ENCODE results near the gene SLC18A2. TPM values are rescaled to one million over a fixed set of nuclear protein-coding genes. Genes with fewer than 3 reads are reported as not detected.

The SLC18A2 gene
- 2.8 TPM for total RNA-seq

- peaks cover 5% of the 10 kb centered on the region for H3K4me1 ChIP-seq (ENCODE audit: insufficient read depth, low read length)
- H3K9me3 ChIP-seq (ENCODE audit: low read depth, low read length) = no peaks in the 10 kb centered on the region
- peak within 1 kb of the TSS; percentile 13 for H3K4me3 ChIP-seq (ENCODE audit: low read length)
- peaks cover 31% of the 10 kb centered on the region for H3K27me3 ChIP-seq (ENCODE audit: insufficient read depth, low read length)
Measured at GRCh38 chr10:117240621-117241529, at the start of gene SLC18A2. Gene SLC18A2, plus strand, starts transcription at chr10:117241114. Its CDS starts 580 bp downstream, at chr10:117241694.

GRCh38 chr10:117197189-117197588 lies 43.7 kb upstream of the SLC18A2 start, which contains the start of gene KCNK18:
Gene KCNK18, plus strand, starts transcription at chr10:117197489. Its CDS starts 0 bp downstream, at chr10:117197489.
- Histone ChIP-seq H3K4me3 (ENCODE audit: low read length) (no peak within 1 kb of the TSS), H3K4me1 (ENCODE audit: insufficient read depth, low read length) (no peaks in the 10 kb centered on the region), H3K9me3 (ENCODE audit: low read depth, low read length) (no peaks in the 10 kb centered on the region), H3K27me3 (ENCODE audit: insufficient read depth, low read length) (no peaks in the 10 kb centered on the region)

- no peaks in the 10 kb centered on the region for H3K4me1 ChIP-seq (ENCODE audit: insufficient read depth, low read length)
- H3K4me3 ChIP-seq (ENCODE audit: low read length) = no peak overlapping the region
- no peaks in the 10 kb centered on the region for H3K27me3 ChIP-seq (ENCODE audit: insufficient read depth, low read length)
- no peaks in the 10 kb centered on the region for H3K9me3 ChIP-seq (ENCODE audit: low read depth, low read length)
Measured at GRCh38 chr10:117198088-117198487, 42.8 kb upstream of the SLC18A2 start.

- no peaks in the 10 kb centered on the region for H3K9me3 ChIP-seq (ENCODE audit: low read depth, low read length)
- H3K27me3 ChIP-seq (ENCODE audit: insufficient read depth, low read length) = no peaks in the 10 kb centered on the region
- no peak overlapping the region for H3K4me3 ChIP-seq (ENCODE audit: low read length)
- peaks cover 5% of the 10 kb centered on the region for H3K4me1 ChIP-seq (ENCODE audit: insufficient read depth, low read length)
Measured at GRCh38 chr10:117201826-117202225, 39.1 kb upstream of the SLC18A2 start.

- no peaks in the 10 kb centered on the region for H3K9me3 ChIP-seq (ENCODE audit: low read depth, low read length)
Measured at GRCh38 chr10:117204316-117204715, 36.6 kb upstream of the SLC18A2 start.

GRCh38 chr10:117212176-117212575 lies 28.7 kb upstream of the SLC18A2 start:
- no peak overlapping the region for H3K4me3 ChIP-seq (ENCODE audit: low read length)
- no peaks in the 10 kb centered on the region for H3K9me3 ChIP-seq (ENCODE audit: low read depth, low read length)
- peaks cover 6% of the 10 kb centered on the region for H3K27me3 ChIP-seq (ENCODE audit: insufficient read depth, low read length)
- H3K4me1 ChIP-seq (ENCODE audit: insufficient read depth, low read length) = peaks cover 12% of the 10 kb centered on the region

More at GRCh38 chr10:117204316-117204715, 36.6 kb upstream of the SLC18A2 start:
- H3K27me3 ChIP-seq (ENCODE audit: insufficient read depth, low read length) = no peaks in the 10 kb centered on the region
- peaks cover 5% of the 10 kb centered on the region for H3K4me1 ChIP-seq (ENCODE audit: insufficient read depth, low read length)
- no peak overlapping the region for H3K4me3 ChIP-seq (ENCODE audit: low read length)

- H3K27me3 ChIP-seq (ENCODE audit: insufficient read depth, low read length) = peaks cover 8% of the 10 kb centered on the region
Measured at GRCh38 chr10:117214401-117214800, 26.5 kb upstream of the SLC18A2 start.

GRCh38 chr10:117215079-117215478 lies 25.8 kb upstream of the SLC18A2 start:
- no peak overlapping the region for H3K4me3 ChIP-seq (ENCODE audit: low read length)
- H3K27me3 ChIP-seq (ENCODE audit: insufficient read depth, low read length) = peaks cover 8% of the 10 kb centered on the region
- H3K4me1 ChIP-seq (ENCODE audit: insufficient read depth, low read length) = peaks cover 17% of the 10 kb centered on the region
- no peaks in the 10 kb centered on the region for H3K9me3 ChIP-seq (ENCODE audit: low read depth, low read length)

More at GRCh38 chr10:117214401-117214800, 26.5 kb upstream of the SLC18A2 start:
- no peaks in the 10 kb centered on the region for H3K9me3 ChIP-seq (ENCODE audit: low read depth, low read length)
- no peak overlapping the region for H3K4me3 ChIP-seq (ENCODE audit: low read length)
- peaks cover 17% of the 10 kb centered on the region for H3K4me1 ChIP-seq (ENCODE audit: insufficient read depth, low read length)

- Histone ChIP-seq H3K4me3 (ENCODE audit: low read length) (no peak overlapping the region), H3K9me3 (ENCODE audit: low read depth, low read length) (no peaks in the 10 kb centered on the region), H3K4me1 (ENCODE audit: insufficient read depth, low read length) (peaks cover 17% of the 10 kb centered on the region), H3K27me3 (ENCODE audit: insufficient read depth, low read length) (peaks cover 8% of the 10 kb centered on the region)
Measured at GRCh38 chr10:117216028-117216427, 24.9 kb upstream of the SLC18A2 start.

GRCh38 chr10:117216611-117217195 lies 24.2 kb upstream of the SLC18A2 start:
- Histone ChIP-seq H3K9me3 (ENCODE audit: low read depth, low read length) (no peaks in the 10 kb centered on the region), H3K4me3 (ENCODE audit: low read length) (peak overlapping the region; percentile 40), H3K27me3 (ENCODE audit: insufficient read depth, low read length) (peaks cover 8% of the 10 kb centered on the region), H3K4me1 (ENCODE audit: insufficient read depth, low read length) (peaks cover 17% of the 10 kb centered on the region)

GRCh38 chr10:117217196-117217761 lies 23.6 kb upstream of the SLC18A2 start:
- H3K4me1 ChIP-seq (ENCODE audit: insufficient read depth, low read length) = peaks cover 17% of the 10 kb centered on the region
- H3K4me3 ChIP-seq (ENCODE audit: low read length) = peak overlapping the region; percentile 40
- no peaks in the 10 kb centered on the region for H3K9me3 ChIP-seq (ENCODE audit: low read depth, low read length)
- peaks cover 8% of the 10 kb centered on the region for H3K27me3 ChIP-seq (ENCODE audit: insufficient read depth, low read length)

GRCh38 chr10:117218654-117219053 lies 22.3 kb upstream of the SLC18A2 start:
- H3K9me3 ChIP-seq (ENCODE audit: low read depth, low read length) = no peaks in the 10 kb centered on the region
- peaks cover 8% of the 10 kb centered on the region for H3K27me3 ChIP-seq (ENCODE audit: insufficient read depth, low read length)
- H3K4me1 ChIP-seq (ENCODE audit: insufficient read depth, low read length) = peaks cover 17% of the 10 kb centered on the region
- no peak overlapping the region for H3K4me3 ChIP-seq (ENCODE audit: low read length)

GRCh38 chr10:117221156-117221711 lies 19.7 kb upstream of the SLC18A2 start:
- Histone ChIP-seq H3K4me1 (ENCODE audit: insufficient read depth, low read length) (peaks cover 15% of the 10 kb centered on the region), H3K9me3 (ENCODE audit: low read depth, low read length) (no peaks in the 10 kb centered on the region), H3K27me3 (ENCODE audit: insufficient read depth, low read length) (peaks cover 4% of the 10 kb centered on the region), H3K4me3 (ENCODE audit: low read length) (no peak overlapping the region)

GRCh38 chr10:117222552-117222951 lies 18.4 kb upstream of the SLC18A2 start:
- Histone ChIP-seq H3K4me1 (ENCODE audit: insufficient read depth, low read length) (peaks cover 2% of the 10 kb centered on the region), H3K4me3 (ENCODE audit: low read length) (no peak overlapping the region), H3K27me3 (ENCODE audit: insufficient read depth, low read length) (peaks cover 4% of the 10 kb centered on the region), H3K9me3 (ENCODE audit: low read depth, low read length) (no peaks in the 10 kb centered on the region)
